HG03558 (cell line): ENCODE measurements around the gene DHRS13.
"Not testable (repeated sequence)": the region's sequence is repeated elsewhere in the genome, so short reads cannot be mapped to it uniquely, and the experiment has no call there.

ENCODE experiments used
- ATAC-seq: cut with Tn5 transposase; IDR thresholded peaks from one replicate; pipeline ENCODE4 v1.9.1; 2021; ENCODE audit warnings: moderate number of reproducible peaks; ENCODE audit not compliant: unreplicated experiment; ENCODE audit errors: extremely low read depth

Gene DHRS13

DNA sequence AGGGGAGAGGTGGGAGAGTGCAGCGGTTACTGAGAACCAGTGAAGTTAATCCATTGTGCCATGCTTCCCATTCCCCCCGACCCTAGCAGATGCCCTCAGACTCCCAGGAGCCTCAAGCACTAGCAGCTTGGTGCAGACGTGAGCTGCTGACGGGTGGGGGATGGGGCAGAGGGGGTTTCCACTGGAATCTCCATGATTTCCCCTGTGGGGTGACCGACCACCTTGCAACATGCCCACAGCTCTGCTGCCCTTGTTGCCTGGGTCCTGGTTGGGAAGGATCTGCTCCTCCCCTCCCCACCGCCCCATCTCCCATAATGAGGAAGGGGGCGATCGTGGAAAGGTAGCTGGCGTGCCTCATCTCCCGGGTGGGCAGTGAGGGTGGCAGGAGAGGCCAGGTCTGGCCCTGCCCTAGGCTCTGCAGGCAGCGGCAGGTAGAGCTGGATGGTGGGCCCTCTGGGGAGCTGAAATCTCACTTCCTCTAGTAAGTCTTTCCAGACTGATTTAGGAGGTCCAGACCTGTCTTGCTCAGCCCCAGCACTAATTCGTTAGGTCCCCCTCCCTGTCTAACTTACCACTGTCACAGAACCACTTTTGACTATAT lies 14.9 kb downstream of the DHRS13 start:
- ATAC-seq, result no peak

DNA sequence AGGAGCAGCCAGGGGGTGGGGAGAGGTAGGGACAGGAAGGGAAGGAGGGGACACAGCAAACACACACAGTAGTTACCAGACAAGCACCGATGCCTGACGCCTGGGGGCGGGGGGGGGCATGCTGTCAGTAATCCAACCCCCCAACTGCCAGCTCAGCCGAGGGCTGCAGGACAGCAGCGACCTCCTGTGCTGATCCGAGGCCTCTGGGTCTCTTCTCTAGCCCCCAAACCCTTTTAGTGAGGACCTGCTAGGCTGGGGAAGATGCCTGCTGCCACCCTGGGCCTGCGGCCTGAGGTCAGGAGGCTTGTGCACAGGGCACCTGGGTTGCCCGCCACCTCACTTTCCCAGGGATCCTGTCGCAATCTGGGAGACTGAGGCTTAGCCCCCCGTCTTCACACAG lies 16.9 kb downstream of the DHRS13 start:
- no peak for ATAC-seq

DNA sequence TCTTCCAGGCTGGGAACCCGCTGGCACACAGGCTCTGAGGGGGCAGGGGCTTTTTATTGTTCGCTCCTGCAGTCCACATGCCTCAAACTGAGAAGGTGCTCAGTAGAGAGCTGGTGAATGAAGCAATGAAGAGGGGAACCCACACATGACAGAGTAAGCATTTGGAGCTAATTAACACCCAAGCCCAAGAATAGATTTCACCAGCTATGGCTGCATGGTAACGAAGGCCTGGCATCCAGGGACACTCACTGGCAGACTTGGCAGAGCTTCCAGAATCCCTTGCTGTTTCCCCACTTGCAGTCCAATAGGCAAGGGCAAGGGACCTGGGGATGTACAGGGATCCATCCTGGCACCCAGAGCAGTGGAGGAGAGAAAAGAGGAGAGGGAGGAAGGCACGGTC lies 17.5 kb downstream of the DHRS13 start:
- ATAC-seq, result no peak

DNA sequence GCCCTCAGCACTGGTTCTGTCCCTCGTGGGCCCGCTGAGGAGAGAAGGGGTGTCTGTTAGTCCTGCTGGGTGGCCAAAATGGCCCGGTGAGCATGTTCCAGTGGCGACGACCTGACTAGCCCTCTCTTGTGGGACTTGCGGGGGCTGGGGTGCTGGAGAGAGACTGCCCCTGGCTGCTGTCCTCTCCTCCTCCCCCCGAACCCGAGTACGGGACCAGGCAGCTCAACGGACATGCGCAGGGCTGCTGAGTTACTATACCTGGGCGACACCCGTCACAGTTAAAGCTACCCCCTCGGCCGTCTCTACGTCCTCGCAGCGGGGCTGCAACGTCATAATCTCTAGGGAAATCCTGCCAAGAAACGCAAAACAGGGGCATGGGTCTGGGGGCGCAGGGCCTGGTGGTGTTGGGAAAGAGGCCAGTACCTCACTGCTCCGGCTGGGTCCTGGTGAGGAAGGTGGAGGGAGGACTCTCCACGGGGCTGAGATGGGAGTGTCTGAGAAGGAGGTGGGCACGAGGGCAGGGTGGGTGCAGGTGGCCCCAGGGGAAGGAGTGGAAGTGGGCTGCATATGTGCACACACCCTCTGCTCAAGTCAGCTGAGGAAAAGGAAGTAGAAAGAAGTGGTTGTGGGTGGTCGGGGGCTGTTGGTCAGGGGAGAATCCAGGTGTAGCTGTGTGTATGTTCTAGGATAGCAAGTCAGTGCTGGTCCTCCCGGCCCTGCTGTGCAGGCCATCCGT lies 18.7 kb downstream of the DHRS13 start:
- no peak for ATAC-seq

DNA sequence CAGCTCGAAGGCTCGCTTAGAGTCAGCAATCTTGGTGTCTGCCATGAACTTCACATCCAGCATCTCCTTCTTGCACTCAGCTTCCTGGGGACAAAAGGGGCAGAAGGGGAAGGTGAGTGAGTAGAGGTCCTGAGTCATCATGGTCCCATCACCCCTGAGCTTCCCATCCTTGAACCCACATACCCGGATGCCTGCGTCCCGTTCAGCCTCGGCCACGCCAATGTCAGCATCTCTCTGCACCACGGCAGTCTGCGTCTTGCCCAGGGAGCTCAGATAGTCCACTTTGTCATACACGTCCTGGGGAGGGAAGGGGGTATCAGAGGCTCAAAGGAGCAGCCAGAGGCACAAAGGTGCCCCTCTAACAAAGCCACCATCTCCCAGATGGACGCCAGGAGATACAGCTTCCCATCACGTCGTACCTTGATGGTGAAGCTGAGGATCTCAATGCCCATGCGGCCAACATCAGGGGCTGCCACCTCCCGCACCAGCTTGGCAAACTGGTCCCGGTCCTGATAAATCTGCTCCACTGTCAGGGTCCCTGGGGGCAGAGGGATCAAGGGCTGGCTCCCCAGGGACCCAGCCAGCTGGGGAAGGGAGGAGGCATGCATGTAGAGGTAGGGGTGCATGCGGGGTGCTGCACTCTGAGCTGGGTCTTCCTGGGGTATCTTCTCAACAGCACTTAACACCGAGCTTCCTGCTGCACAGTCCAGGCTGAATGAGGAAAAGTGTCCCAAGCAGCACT lies 20.6 kb downstream of the DHRS13 start:
- no peak for ATAC-seq

DNA sequence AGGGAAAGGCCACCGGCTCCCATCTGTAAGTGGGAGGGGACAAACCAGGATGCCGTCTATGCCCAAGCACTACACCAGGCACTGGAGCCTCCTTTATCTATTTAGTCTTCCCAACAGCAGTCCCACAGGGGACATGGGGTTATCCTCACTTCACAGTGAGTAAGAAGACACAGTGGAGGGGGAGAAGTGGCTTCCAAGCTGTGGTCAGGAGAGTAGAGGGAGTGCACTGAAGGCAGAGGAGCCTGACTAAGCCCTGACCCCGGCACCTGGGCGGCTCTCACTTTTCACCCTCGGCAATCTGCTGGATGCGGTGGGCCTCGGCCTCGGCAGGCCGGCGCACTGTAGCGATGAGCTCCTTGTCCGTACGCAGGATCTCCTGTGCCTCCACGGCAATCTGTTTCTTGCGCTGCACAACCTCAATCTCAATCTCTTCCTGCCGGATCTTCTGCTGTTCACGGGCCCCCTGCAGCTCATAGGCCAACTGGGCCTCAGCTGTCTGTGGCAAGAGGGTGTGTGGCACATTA lies 21.3 kb downstream of the DHRS13 start:
- ATAC-seq, result no peak

DNA sequence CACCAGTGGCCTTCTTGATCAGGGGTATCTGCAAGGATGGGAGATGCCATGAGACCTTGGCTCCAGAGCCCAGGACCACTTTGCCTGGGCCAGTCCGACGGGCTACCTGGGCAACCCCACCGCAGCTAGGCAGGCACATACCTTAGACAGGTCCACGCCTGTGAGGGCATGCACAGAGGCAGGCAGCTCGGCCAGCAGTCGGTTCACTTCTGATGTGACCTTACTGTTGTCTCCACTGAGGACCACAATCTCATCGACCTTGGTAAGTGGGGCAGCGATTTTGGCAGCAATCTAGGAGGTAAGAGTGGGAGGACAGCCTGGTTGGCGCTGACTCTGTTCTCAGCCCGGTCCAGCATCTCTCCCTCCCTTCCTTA lies 22.3 kb downstream of the DHRS13 start:
- no peak for ATAC-seq

DNA sequence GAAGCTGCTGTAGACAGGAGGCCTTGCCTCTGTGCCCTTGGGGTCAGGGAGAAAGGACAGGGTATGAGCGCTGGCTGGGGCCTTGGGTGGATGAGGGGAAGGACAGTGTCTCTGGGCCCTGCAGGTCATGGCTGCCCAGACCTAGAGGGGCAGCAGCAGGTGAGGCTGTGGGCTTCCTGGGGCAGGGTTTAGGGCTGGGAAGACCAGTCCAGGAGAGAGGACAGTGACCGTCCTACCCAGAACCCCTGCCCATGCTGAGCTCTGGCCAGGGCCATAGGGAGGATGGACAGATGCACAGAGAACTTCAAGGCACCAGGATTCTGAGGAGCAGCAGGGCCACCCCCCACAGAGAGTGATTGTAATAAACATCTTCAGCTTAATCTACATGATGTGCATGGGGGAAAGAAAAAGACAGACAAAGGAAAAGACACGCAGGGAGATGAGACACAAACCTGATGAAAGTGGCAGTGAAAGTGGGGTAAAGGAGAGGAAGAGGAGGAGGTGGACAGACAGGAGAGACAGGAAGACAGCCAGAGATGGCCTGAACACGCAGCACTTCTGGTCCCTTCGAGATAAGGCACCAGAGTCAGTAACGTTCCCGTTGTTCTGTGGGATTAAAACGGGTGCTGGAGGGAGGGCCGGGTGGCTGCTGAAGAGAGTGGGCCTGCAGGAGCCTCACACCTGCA lies 22.9 kb downstream of the DHRS13 start:
- no peak for ATAC-seq

DNA sequence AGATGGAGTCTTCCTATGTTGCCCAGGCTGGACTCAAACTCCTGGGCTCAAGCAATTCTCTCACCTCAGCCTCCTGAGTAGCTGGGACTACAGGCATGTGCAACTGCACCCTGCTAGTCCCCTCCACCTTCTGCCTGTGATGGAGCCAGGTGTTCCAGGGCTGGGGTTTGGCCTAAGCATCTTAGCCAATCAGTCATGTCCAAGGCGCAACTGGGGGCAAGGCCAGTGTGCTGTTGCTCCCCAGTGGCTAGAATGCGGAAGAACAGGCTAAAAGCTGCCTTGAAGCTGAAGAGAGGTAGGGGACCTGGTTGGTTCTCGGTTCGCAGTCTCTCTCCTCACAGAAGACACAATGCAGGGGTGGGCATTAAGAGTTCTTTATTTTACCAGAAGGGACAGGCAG lies 23.9 kb downstream of the DHRS13 start:
- no peak for ATAC-seq

DNA sequence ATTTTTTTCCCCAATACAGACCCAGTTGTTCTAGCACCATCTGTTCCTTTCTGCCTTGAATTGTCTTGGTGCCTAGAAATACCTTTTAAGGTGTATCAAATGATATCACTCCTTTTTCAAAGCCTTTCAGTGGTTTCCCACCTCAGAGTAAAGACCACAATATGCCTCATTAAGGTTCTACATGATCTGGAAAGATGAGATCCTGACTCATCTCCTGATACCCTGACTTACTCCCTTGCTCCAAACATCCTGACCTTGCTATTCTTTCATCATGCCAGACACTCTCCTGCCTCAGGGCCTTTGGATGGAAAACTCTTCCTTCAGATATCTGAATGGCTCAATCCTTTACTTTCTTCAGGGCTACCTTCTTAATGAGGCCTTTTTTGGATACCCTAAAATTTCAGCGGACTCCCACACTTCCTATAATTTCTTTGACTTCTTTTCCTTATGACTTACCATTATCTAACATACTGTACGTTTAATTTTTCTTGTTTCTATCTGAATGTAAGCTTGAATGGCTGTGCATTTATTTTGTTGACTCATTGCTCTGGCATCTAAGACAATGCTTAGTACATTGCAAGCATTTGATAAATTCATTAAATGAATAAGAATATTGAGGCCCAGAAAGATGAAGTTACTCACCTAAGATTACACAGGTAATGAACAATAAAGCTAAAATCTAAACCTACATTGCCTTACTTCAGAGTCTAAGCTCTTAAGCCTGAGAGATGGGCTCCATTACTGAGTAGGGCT lies 24.5 kb downstream of the DHRS13 start:
- ATAC-seq, result no peak

DNA sequence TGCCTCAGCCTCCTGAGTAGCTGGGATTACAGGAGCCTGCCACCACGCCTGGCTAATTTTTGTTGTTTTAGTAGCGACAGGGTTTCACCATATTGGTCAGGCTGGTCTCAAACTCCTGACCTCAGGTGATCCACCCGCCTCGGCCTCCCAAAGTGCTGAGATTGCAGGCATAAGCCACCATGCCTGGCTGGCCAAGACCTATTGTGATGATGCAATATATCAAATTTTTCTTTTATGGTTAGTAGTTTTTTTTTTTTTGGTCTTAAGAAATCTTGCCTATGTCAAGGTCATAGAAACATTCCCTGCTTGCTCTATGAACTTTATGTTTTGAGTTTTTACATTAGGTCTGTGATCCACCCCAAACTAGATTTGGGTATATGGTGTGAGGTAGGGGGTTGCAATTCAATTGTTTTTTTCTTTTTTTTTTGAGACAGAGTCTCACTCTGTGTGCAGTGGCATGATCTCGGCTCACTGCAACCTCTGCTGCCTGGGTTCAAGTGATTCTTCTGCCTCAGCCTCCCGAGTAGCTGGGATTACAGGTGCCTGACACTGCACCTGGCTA lies 25.6 kb downstream of the DHRS13 start:
- not testable (repeated sequence) for ATAC-seq

DNA sequence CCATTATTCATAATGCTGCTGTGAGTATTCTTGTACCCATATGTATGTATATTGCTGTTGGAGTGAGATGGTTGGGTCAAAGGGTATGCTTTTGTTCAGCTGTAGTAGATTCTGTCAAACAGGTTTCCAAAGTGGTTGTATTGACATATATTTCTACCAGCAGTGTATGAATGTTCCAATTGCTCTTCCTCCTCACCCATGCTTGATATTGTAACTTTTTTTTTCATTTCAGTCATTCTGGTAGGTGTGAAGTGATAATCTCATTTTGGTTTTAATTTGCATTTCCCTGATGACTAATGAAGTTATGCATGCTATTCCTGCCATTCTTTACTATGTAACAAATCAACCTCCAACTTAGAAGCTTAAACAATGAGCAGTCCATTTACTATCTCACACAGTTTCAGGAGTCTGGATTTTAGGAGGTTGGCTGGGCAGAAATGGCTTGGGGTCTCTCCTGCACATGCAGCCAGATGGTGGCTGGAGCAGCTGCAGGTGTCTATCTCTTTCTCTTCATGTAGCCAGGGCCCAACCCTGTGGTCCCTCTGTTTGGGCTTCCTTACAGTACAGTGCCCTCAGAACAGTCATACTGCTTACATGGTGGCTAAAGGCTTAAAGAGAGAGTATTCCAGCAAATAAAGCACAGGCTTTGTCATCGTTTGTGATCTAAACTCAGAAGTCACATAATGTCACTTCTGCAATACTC lies 26.9 kb downstream of the DHRS13 start:
- no peak for ATAC-seq

DNA sequence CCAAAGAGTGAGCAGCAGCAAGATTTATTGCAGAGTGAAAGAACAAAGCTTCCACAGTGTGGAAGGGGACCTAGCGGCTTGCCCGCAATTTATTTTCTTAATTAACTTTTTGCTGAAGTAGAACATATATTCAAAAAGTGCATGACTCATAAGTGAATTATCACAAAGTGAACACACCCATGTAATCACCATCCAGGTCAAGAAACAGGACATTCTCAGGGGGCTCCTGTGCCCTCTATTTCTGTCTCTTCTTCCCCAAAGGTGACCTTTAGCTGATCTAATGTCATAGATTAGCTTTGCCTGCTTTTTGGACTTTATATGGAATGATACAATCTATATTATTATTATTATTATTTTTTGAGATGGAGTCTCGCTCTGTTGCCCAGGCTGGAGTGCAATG lies 28.1 kb downstream of the DHRS13 start:
- ATAC-seq, result no peak

DNA sequence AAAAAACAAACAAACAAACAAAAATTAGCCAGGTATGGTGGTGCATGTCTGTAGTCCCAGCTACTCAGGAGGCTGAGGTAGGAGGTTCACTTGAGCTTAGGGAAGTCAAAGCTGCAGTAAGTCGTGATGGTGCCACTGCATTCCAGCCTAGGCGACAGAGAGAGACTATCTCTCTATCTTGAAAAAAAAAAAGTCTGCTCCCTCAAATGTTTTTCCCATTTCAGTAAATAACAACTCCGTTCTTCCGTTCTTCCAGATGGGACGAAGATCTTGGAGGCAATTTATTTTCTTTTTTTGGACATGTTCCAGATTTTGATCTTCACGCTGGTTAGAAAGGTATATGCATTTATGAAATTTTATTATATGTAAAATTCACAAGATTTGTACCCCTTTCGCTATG lies 29.0 kb downstream of the DHRS13 start:
- ATAC-seq, result no peak

DNA sequence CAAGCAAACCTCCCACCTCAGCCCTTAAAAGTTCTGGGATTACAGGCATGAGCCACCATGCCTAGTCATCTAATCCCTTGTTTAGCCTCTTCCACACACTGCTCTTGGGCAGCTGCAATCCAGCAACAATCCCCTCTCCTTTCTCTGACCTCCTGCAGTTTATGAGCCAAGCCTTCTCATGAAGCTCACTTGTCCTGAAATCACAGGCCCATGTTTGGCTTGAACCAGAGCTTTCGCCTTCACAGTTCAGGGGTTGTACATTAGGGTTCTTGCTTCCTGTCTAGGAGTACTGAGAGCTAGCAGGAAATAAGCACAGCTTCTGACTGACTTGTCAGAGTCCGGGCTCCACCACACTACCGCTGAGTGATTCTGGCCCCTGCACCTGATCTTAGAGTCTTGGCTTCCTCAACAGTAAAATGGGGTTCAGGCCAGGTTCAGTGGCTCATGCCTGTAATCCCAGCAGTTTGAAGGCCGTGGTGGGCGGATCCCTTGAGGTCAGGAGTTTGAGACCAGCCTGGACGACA lies 31.8 kb downstream of the DHRS13 start:
- no peak for ATAC-seq

DNA sequence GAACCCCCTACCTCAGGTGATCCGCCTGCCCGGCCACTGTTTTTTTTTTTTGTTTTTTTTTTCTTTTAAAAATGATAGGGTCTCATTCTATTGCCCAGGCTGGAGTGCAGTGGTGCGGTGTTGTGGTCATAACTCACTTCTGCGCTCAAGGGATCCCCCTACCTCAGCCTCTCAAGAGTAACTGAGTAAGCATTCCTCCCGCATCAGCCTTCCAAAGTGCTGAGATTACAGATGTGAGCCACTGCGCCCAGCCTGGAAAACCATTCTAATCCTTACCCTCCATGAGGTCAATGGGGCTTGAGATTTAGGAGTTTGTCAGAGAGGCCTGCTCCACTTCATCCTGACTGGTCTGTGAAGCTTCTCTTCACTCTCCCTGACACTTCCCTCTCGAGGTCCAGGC lies 35.6 kb downstream of the DHRS13 start:
- ATAC-seq, result no peak

DNA sequence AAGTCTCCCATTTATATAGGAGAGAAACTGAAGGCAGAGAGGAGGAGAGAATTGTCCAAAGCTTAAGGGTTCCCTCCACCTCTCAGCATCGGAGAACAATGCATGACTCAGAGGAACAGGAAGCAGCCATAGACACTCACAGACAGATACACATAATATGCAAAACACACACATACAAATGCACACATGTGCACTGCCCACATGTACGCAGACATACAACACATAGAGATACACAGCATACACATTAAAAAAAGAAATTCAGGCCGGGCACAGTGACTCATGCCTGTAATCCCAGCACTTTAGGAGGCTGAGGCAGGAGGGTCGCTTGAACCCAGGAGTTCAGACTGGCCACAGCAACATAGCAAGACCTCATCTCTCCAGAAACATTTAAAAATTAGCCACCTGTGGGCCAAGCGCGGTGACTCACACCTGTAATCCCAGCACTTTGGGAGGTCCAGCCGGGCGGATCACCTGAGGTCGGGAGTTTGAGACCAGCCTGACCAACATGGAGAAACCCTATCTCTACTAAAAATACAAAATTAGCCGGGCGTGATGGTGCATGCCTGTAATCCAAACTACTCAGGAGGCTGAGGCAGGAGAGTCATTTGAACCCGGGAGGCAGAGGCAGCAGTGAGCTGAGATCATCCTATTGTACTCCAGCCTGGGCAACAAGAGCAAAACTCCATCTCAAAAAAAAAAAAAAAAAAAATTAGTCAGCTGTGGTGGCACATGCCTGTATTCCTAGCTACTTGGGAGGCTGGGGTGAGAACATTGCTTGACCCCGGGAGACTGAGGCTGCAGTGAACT lies 36.7 kb downstream of the DHRS13 start:
- ATAC-seq, result no peak
